Stimulated activated CD8-positive, alpha-beta memory T cell treated with anti-CD3 and anti-CD28 coated beads, Interleukin-12 subunit alpha, Interleukin-12 subunit beta, amount 100 ng/mL, for 24 hours (primary cell): ENCODE results near the gene FCRL2.
"Not testable (repeated sequence)": the region's sequence is repeated elsewhere in the genome, so short reads cannot be mapped to it uniquely, and the experiment has no call there.

Experiments used
- DNase-seq: peaks from one replicate; pipeline ENCODE4 v3.0.0-alpha.2; 2020; ENCODE audit errors: extremely low read depth

Gene FCRL2

GRCh38 chr1:157751283-157751682 is 25.6 kb downstream of the FCRL2 start:
- DNase-seq, result no peak

- no peak for DNase-seq
Measured at GRCh38 chr1:157748262-157748817, 28.6 kb downstream of the FCRL2 start.

- DNase-seq, result no peak
Measured at GRCh38 chr1:157739229-157739901, 37.6 kb downstream of the FCRL2 start.

- DNase-seq, result not testable (repeated sequence)
Measured at GRCh38 chr1:157735991-157736390, 40.9 kb downstream of the FCRL2 start.

- DNase-seq, result no peak
Measured at GRCh38 chr1:157734321-157734720, 42.6 kb downstream of the FCRL2 start.

- no peak for DNase-seq
Measured at GRCh38 chr1:157732755-157733154, 44.2 kb downstream of the FCRL2 start.

GRCh38 chr1:157725221-157725577 is 51.7 kb downstream of the FCRL2 start:
- DNase-seq, result no peak

GRCh38 chr1:157724537-157725220 is 52.3 kb downstream of the FCRL2 start:
- DNase-seq, result no peak

- no peak for DNase-seq
Measured at GRCh38 chr1:157723157-157723556, 53.8 kb downstream of the FCRL2 start.

- no peak for DNase-seq
Measured at GRCh38 chr1:157721985-157722384, 54.9 kb downstream of the FCRL2 start.

GRCh38 chr1:157715736-157716135 is 61.2 kb downstream of the FCRL2 start:
- DNase-seq, result no peak

GRCh38 chr1:157711802-157712201 is 65.1 kb downstream of the FCRL2 start:
- no peak for DNase-seq

GRCh38 chr1:157704878-157705277 is 72.1 kb downstream of the FCRL2 start:
- DNase-seq, result no peak

- no peak for DNase-seq
Measured at GRCh38 chr1:157703981-157704380, 73.0 kb downstream of the FCRL2 start.

GRCh38 chr1:157702308-157702825 is 74.6 kb downstream of the FCRL2 start:
- DNase-seq, result no peak

GRCh38 chr1:157700732-157701131 is 76.2 kb downstream of the FCRL2 start, which contains the start of gene FCRL3:
TSS of gene FCRL3 (minus strand) at chr1:157700769. CDS start at chr1:157700489, 280 bp downstream.
- no peak for DNase-seq

- no peak for DNase-seq
Measured at GRCh38 chr1:157700305-157700704, 76.6 kb downstream of the FCRL2 start.

- DNase-seq, result no peak
Measured at GRCh38 chr1:157697781-157698569, 79.0 kb downstream of the FCRL2 start.

GRCh38 chr1:157696966-157697628 is 79.8 kb downstream of the FCRL2 start:
- DNase-seq, result no peak
